Camera-type eye (tissue), 1 donor: ENCODE data around the gene NGDN. TPM values are rescaled to one million over a fixed set of nuclear protein-coding genes. Genes with fewer than 3 reads are reported as not detected.

ENCODE experiments used
- total RNA-seq: library from RNA; depleted of rRNA; stranded (reverse); fragments of >200 nt; gene quantifications from one replicate; pipeline ENCODE4 v1.2.3, GENCODE V29; 2014

Gene NGDN, protein sequence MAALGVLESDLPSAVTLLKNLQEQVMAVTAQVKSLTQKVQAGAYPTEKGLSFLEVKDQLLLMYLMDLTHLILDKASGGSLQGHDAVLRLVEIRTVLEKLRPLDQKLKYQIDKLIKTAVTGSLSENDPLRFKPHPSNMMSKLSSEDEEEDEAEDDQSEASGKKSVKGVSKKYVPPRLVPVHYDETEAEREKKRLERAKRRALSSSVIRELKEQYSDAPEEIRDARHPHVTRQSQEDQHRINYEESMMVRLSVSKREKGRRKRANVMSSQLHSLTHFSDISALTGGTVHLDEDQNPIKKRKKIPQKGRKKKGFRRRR
- total RNA-seq = 48.5 TPM

DNA sequence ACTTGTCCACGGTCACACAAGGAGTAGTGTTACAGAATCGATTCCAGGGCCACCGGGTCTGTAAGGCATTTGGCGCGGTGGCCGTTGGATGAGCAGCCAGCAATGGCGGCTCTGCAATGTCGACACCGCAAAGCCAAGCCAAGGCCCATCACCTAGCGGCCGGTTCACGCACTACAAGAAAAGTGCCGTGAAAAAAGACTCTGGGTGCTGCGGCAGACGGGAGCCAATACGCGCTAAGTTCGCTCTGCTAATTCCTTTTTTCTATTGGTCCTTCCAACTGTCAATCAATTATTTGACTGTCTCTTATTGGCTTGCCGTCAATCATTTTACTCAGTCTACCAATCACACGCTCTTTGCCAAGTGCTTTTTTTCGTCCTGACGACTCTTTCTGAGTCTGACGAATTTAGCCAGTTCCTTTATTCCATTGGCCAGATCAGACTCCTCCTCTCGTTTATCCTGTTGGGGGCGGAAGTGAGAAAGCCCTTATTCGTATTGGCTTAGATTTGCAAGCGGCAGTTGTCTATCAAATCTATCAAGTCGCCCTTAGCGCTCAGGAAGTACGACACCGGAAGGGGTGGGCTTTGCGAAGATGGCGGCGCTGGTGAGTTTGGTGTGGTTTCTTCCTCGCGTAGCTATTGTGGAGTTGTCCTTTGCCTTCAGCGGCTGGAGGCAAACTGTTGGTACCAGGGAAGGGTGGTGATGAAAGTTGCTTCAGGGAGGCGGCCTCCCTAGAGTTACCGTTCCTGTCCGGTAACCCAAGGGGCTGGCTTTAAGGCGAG, at the start of gene NGDN:
Gene NGDN (plus strand): TSS at position 577 of the 779 bp plus-strand sequence. CDS start 13 bp downstream, at position 590.

DNA sequence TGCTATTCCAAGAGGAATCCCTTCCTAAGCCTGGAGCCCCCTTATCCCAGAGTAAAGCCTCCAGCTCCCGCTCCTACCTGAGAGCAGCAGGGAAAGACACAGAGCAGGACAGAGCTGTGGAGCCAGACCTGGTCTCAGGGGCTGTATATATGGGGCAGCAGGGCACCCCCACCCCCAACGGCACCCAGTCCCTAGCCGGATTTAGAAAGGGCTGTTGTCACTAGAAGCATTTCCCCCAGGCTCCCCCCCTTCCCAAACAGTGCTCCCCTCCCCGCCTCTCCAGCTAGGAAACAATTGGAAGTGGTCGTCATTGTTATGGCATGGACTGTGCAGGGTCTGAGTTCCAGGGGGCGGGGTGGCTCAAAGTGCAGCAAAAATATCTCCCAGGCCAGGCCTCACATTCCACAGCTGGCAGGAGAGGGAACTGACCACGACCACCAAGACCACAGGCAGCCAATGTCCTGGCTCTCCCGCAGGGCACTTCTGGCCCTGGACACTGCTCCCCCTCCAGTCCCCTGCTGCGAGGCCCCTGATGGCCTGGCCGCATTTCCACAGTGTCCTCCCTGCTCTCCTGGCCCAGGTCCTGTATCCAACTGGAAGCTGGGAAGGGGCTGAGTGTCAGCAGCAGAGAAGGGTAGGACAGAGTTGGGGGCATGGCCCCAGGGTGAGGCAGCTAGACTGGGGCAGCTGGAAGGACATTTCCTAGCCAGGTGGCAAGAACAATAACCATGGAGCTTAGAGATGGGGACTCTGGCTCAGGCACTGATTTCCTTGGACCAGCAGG, 33.8 kb upstream of the NGDN start, which contains the start of gene MYH7:
Gene MYH7 (minus strand): TSS at position 118 of the 784 bp plus-strand sequence. CDS start 1,928 bp downstream, outside the sequence.

Other genes starting within 250 kb of the NGDN start
- not detected for gene RNF212B, start 231.8 kb upstream of the NGDN start, total RNA-seq
- gene HOMEZ, start 183.6 kb upstream of the NGDN start, total RNA-seq = 7.9 TPM
- gene PPP1R3E, start 166.8 kb upstream of the NGDN start, total RNA-seq = 14.0 TPM
- gene BCL2L2, start 162.9 kb upstream of the NGDN start, total RNA-seq = 29.7 TPM
- 94.1 TPM for gene PABPN1, start 148.2 kb upstream of the NGDN start, total RNA-seq
- gene SLC22A17, start 116.8 kb upstream of the NGDN start, total RNA-seq = 65.6 TPM
- 33.1 TPM for gene EFS, start 104.5 kb upstream of the NGDN start, total RNA-seq
- gene IL25, start 96.9 kb upstream of the NGDN start, total RNA-seq = not detected
- gene CMTM5, start 92.7 kb upstream of the NGDN start, total RNA-seq = 5.9 TPM
- gene MYH6, start 61.4 kb upstream of the NGDN start, total RNA-seq = 0.49 TPM
- gene MYH7, start 34.0 kb upstream of the NGDN start, total RNA-seq = 69.1 TPM
- gene ZFHX2, start 82.1 kb downstream of the NGDN start, total RNA-seq = 1.6 TPM
- 21.6 TPM for gene THTPA, start 86.6 kb downstream of the NGDN start, total RNA-seq
- 32.0 TPM for gene AP1G2, start 98.1 kb downstream of the NGDN start, total RNA-seq
- 10.6 TPM for gene JPH4, start 109.1 kb downstream of the NGDN start, total RNA-seq
- 0.77 TPM for gene DHRS2, start 166.7 kb downstream of the NGDN start, total RNA-seq